Fibroblast of lung (primary cell): ENCODE measurements around the gene OARD1.

Experiments
- CTCF ChIP-seq, 2 donors: IDR thresholded peaks in 1 of 2; conservative IDR thresholded peaks in 1 of 2; 1 replicate in 1 of 2; 2 replicates in 1 of 2; pipeline ENCODE4 v1.5.1; 2011 to 2012; ENCODE audit warnings: low read length in 2 of 2, control low read depth in 1 of 2, inconsistent platforms in 1 of 2, low read depth in 1 of 2, mild to moderate bottlenecking in 1 of 2
- EZH2 ChIP-seq: IDR thresholded peaks from 2 replicates; pipeline ENCODE4 v1.5.1; 2012; ENCODE audit warnings: low read length, control low read depth, mild to moderate bottlenecking; ENCODE audit errors: missing control alignments

- TF ChIP-seq EZH2 (no peak), CTCF (conservative IDR thresholded peaks at IDR 0.05 in 1 of 2, IDR thresholded peaks at IDR 0.05 in 1 of 2; ENCODE audit: low read depth in 1 of 2, low read length in 2 of 2) (no peak)
Observed at GRCh38 chr6:41036186-41036585, 36.0 kb downstream of the OARD1 start.
